ENCODE results near the gene SLC35G6. TPM values are rescaled to one million over a fixed set of nuclear protein-coding genes. Genes with fewer than 3 reads are reported as not detected.
A peak's percentile ranks its signal among the peaks of the same experiment; 100 is the strongest.

The SLC35G6 gene
- total RNA-seq, 1 experiment from 2014 or later: not detected

- H3K4me1 ChIP-seq (ENCODE audit: control insufficient read depth, insufficient read depth, low read length): peaks cover 18% of the 10 kb centered on the region
- H3K9me3 ChIP-seq (ENCODE audit: control insufficient read depth, insufficient read depth, low read depth, low read length): no peaks in the 10 kb centered on the region
- DNase-seq (ENCODE audit: low read depth, low spot score): no peak
- POLR2A ChIA-PET: interaction anchor here (0.7 kb wide), 1 partner anchor 17 kb away, joined by 3 read pairs; no protein-coding TSS in a partner anchor
- intact Hi-C loops (cut with micrococcal nuclease; ENCODE audit: unreplicated experiment): no loop called here
- BruUV-seq (replicated peaks): no TSS peak
- TF ChIP-seq TCF7L2 (IDR thresholded peaks at IDR 0.05; ENCODE audit: low read depth, low read length): no peak
- no peak for TF ChIP-seq SIN3A (IDR thresholded peaks at IDR 0.05; ENCODE audit: borderline replicate concordance, insufficient read depth, low read depth, low read length)
- TF ChIP-seq POLR2AphosphoS5 (IDR thresholded peaks at IDR 0.05; ENCODE audit: low read depth, low read length): no peak
- no peak for TF ChIP-seq CTCF (IDR thresholded peaks at IDR 0.05)
- TF ChIP-seq, protein P1, sequence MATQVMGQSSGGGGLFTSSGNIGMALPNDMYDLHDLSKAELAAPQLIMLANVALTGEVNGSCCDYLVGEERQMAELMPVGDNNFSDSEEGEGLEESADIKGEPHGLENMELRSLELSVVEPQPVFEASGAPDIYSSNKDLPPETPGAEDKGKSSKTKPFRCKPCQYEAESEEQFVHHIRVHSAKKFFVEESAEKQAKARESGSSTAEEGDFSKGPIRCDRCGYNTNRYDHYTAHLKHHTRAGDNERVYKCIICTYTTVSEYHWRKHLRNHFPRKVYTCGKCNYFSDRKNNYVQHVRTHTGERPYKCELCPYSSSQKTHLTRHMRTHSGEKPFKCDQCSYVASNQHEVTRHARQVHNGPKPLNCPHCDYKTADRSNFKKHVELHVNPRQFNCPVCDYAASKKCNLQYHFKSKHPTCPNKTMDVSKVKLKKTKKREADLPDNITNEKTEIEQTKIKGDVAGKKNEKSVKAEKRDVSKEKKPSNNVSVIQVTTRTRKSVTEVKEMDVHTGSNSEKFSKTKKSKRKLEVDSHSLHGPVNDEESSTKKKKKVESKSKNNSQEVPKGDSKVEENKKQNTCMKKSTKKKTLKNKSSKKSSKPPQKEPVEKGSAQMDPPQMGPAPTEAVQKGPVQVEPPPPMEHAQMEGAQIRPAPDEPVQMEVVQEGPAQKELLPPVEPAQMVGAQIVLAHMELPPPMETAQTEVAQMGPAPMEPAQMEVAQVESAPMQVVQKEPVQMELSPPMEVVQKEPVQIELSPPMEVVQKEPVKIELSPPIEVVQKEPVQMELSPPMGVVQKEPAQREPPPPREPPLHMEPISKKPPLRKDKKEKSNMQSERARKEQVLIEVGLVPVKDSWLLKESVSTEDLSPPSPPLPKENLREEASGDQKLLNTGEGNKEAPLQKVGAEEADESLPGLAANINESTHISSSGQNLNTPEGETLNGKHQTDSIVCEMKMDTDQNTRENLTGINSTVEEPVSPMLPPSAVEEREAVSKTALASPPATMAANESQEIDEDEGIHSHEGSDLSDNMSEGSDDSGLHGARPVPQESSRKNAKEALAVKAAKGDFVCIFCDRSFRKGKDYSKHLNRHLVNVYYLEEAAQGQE (IDR thresholded peaks at IDR 0.05; ENCODE audit: insufficient read depth in 1 of 2, low read depth in 2 of 2, low read length in 1 of 2): no peak
- H3K4me3 ChIP-seq (ENCODE audit: low read depth in 2 of 2, low read length in 2 of 2): no peak overlapping the region
- CTCF ChIA-PET: interaction anchor here (0.6 kb wide), 1 partner anchor 17 kb away, joined by 6 read pairs; no protein-coding TSS in a partner anchor
- no peak for ATAC-seq
- no peaks in the 10 kb centered on the region for H3K36me3 ChIP-seq (ENCODE audit: control insufficient read depth, insufficient read depth, low read length)
- no peak overlapping the region for H3K27ac ChIP-seq (ENCODE audit: low read length)
- H3K27me3 ChIP-seq (ENCODE audit: control insufficient read depth, insufficient read depth, low read length): no peaks in the 10 kb centered on the region
- in situ Hi-C loops (cut with HindIII; ENCODE audit: low pct_unique_long_range_greater_than_20kb, low sequenced_read_pairs): no loop called here
Observed at GRCh38 chr17:7466318-7466638, 15.0 kb upstream of the SLC35G6 start.

DNA sequence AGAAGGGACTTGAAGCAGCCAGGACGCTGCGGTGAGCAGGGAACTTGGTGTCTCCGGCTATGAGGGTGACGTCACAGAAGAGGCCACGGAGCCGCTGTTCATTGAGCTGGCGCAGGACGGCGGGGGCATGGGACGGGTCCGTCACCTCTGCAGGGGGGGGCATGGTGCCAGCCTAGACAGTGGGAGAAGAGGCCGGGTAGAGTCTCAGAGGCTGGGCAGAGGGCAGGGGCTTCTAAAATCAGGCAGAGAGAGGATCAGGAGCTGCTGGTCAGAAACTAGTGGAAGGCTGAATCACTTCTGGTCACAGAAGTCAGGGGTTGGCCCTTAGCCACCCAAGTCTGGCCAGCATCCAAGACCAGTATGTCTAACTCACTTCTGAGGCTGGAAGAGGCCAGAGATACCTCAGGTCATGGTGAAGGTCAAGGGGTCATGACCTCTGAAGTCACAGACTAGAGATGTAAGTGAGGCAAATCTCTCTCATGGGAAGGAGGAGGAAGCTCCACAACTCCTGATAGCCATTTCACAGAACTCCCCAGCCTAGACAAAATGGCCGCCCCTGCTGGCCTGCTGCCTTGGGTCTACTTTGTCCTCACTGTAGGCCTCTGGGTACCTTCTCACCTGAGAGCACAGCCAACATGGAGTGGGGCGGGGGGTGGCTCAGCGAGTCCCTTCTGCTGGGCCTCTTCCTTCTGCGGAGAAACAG, 14.5 kb upstream of the SLC35G6 start:
- ATAC-seq (peak; percentile 51), DNase-seq (ENCODE audit: low read depth, low spot score) (no peak)
- no peaks in the 10 kb centered on the region for H3K36me3 ChIP-seq (ENCODE audit: control insufficient read depth, insufficient read depth, low read length)
- TF ChIP-seq TCF7L2 (IDR thresholded peaks at IDR 0.05; ENCODE audit: low read depth, low read length): no peak
- TF ChIP-seq, protein P1 (IDR thresholded peaks at IDR 0.05; ENCODE audit: insufficient read depth in 1 of 2, low read depth in 2 of 2, low read length in 1 of 2): no peak
- TF ChIP-seq SIN3A (IDR thresholded peaks at IDR 0.05; ENCODE audit: borderline replicate concordance, insufficient read depth, low read depth, low read length): no peak
- no peak for TF ChIP-seq POLR2AphosphoS5 (IDR thresholded peaks at IDR 0.05; ENCODE audit: low read depth, low read length)
- TF ChIP-seq CTCF (IDR thresholded peaks at IDR 0.05): no peak
- no peaks in the 10 kb centered on the region for H3K27me3 ChIP-seq (ENCODE audit: control insufficient read depth, insufficient read depth, low read length)
- no peaks in the 10 kb centered on the region for H3K9me3 ChIP-seq (ENCODE audit: control insufficient read depth, insufficient read depth, low read depth, low read length)
- intact Hi-C loops (cut with micrococcal nuclease; ENCODE audit: unreplicated experiment) (no loop called here), in situ Hi-C loops (cut with HindIII; ENCODE audit: low pct_unique_long_range_greater_than_20kb, low sequenced_read_pairs) (no loop called here)
- ChIA-PET POLR2A (no interaction called here), CTCF (interaction anchor here (0.6 kb wide), 1 partner anchor 18 kb away, joined by 6 read pairs; no protein-coding TSS in a partner anchor)
- H3K4me1 ChIP-seq (ENCODE audit: control insufficient read depth, insufficient read depth, low read length): peaks cover 21% of the 10 kb centered on the region
- H3K27ac ChIP-seq (ENCODE audit: low read length): no peak overlapping the region
- no TSS peak for BruUV-seq (replicated peaks)
- H3K4me3 ChIP-seq (ENCODE audit: low read depth in 2 of 2, low read length in 2 of 2): no peak overlapping the region
